Activated naive CD4-positive, alpha-beta T cell treated with anti-CD3 and anti-CD28 coated beads, Interleukin-2, amount 50 U/mL, for 24 hours (primary cell): ENCODE data around the gene ACSL6.
A peak's percentile ranks its signal among the peaks of the same experiment; 100 is the strongest.

Source experiments
- H3K27ac Mint-ChIP-seq: one replicate; pipeline ENCODE4 v1.8.0; 2021; ENCODE audit warnings: mild to moderate bottlenecking, mixed read lengths
- H3K27me3 Mint-ChIP-seq: one replicate; pipeline ENCODE4 v1.8.0; 2021; ENCODE audit warnings: mixed read lengths
- H3K36me3 Mint-ChIP-seq: one replicate; pipeline ENCODE4 v1.8.0; 2021; ENCODE audit warnings: mixed read lengths
- H3K4me1 Mint-ChIP-seq: one replicate; pipeline ENCODE4 v1.8.0; 2021; ENCODE audit warnings: mixed read lengths
- H3K4me3 Mint-ChIP-seq: one replicate; pipeline ENCODE4 v1.8.0; 2021; ENCODE audit warnings: mild to moderate bottlenecking, mixed read lengths
- H3K9me3 Mint-ChIP-seq: one replicate; pipeline ENCODE4 v1.8.0; 2021; ENCODE audit warnings: mixed read lengths

The ACSL6 gene

GRCh38 chr5:131986161-131986912 is 25.1 kb downstream of the ACSL6 start:
- H3K27ac Mint-ChIP-seq: no peak overlapping the region
- H3K9me3 Mint-ChIP-seq: no peaks in the 10 kb centered on the region
- H3K4me1 Mint-ChIP-seq: peaks cover 4% of the 10 kb centered on the region
- no peak overlapping the region for H3K4me3 Mint-ChIP-seq
- no peaks in the 10 kb centered on the region for H3K36me3 Mint-ChIP-seq
- no peaks in the 10 kb centered on the region for H3K27me3 Mint-ChIP-seq

- Mint-ChIP-seq H3K4me1 (peaks cover 4% of the 10 kb centered on the region), H3K27ac (no peak overlapping the region), H3K9me3 (no peaks in the 10 kb centered on the region), H3K4me3 (no peak overlapping the region), H3K36me3 (no peaks in the 10 kb centered on the region), H3K27me3 (no peaks in the 10 kb centered on the region)
Observed at GRCh38 chr5:131984956-131985665, 26.3 kb downstream of the ACSL6 start.

GRCh38 chr5:131983244-131983771 is 28.1 kb downstream of the ACSL6 start:
- Mint-ChIP-seq H3K36me3 (no peaks in the 10 kb centered on the region), H3K27ac (no peak overlapping the region), H3K4me3 (no peak overlapping the region), H3K9me3 (no peaks in the 10 kb centered on the region), H3K27me3 (no peaks in the 10 kb centered on the region), H3K4me1 (peaks cover 4% of the 10 kb centered on the region)

- peaks cover 21% of the 10 kb centered on the region for H3K4me1 Mint-ChIP-seq
- no peaks in the 10 kb centered on the region for H3K9me3 Mint-ChIP-seq
- H3K4me3 Mint-ChIP-seq: no peak overlapping the region
- H3K27ac Mint-ChIP-seq: no peak overlapping the region
- H3K27me3 Mint-ChIP-seq: no peaks in the 10 kb centered on the region
- H3K36me3 Mint-ChIP-seq: no peaks in the 10 kb centered on the region
Observed at GRCh38 chr5:131981516-131981915, 29.9 kb downstream of the ACSL6 start.

- Mint-ChIP-seq H3K9me3 (no peaks in the 10 kb centered on the region), H3K4me1 (peaks cover 29% of the 10 kb centered on the region), H3K4me3 (no peak overlapping the region), H3K27ac (peak overlapping the region; percentile 26), H3K36me3 (no peaks in the 10 kb centered on the region), H3K27me3 (no peaks in the 10 kb centered on the region)
Observed at GRCh38 chr5:131980696-131981095, 30.8 kb downstream of the ACSL6 start.

- H3K4me3 Mint-ChIP-seq: no peak overlapping the region
- no peaks in the 10 kb centered on the region for H3K27me3 Mint-ChIP-seq
- no peaks in the 10 kb centered on the region for H3K36me3 Mint-ChIP-seq
- H3K27ac Mint-ChIP-seq: no peak overlapping the region
- H3K4me1 Mint-ChIP-seq: peaks cover 38% of the 10 kb centered on the region
- no peaks in the 10 kb centered on the region for H3K9me3 Mint-ChIP-seq
Observed at GRCh38 chr5:131979816-131980215, 31.6 kb downstream of the ACSL6 start.

GRCh38 chr5:131977212-131977604 is 34.2 kb downstream of the ACSL6 start:
- H3K36me3 Mint-ChIP-seq: peaks cover 3% of the 10 kb centered on the region
- no peak overlapping the region for H3K4me3 Mint-ChIP-seq
- H3K9me3 Mint-ChIP-seq: no peaks in the 10 kb centered on the region
- peak overlapping the region; percentile 13 for H3K27ac Mint-ChIP-seq
- H3K27me3 Mint-ChIP-seq: no peaks in the 10 kb centered on the region
- H3K4me1 Mint-ChIP-seq: peaks cover 59% of the 10 kb centered on the region

- Mint-ChIP-seq H3K27ac (peak overlapping the region; percentile 14), H3K27me3 (no peaks in the 10 kb centered on the region), H3K9me3 (no peaks in the 10 kb centered on the region), H3K4me1 (peaks cover 65% of the 10 kb centered on the region), H3K36me3 (peaks cover 6% of the 10 kb centered on the region), H3K4me3 (no peak overlapping the region)
Observed at GRCh38 chr5:131976414-131977211, 34.8 kb downstream of the ACSL6 start.

- H3K27ac Mint-ChIP-seq: peak overlapping the region; percentile 83
Observed at GRCh38 chr5:131974956-131975726, 36.3 kb downstream of the ACSL6 start.

GRCh38 chr5:131974622-131974955 is 36.9 kb downstream of the ACSL6 start:
- peak overlapping the region; percentile 83 for H3K27ac Mint-ChIP-seq
- H3K9me3 Mint-ChIP-seq: no peaks in the 10 kb centered on the region
- no peaks in the 10 kb centered on the region for H3K27me3 Mint-ChIP-seq
- peaks cover 76% of the 10 kb centered on the region for H3K4me1 Mint-ChIP-seq
- H3K36me3 Mint-ChIP-seq: peaks cover 8% of the 10 kb centered on the region
- peak overlapping the region; percentile 77 for H3K4me3 Mint-ChIP-seq

More at GRCh38 chr5:131974956-131975726, 36.3 kb downstream of the ACSL6 start:
- no peaks in the 10 kb centered on the region for H3K27me3 Mint-ChIP-seq
- H3K4me3 Mint-ChIP-seq: peak overlapping the region; percentile 77
- H3K4me1 Mint-ChIP-seq: peaks cover 74% of the 10 kb centered on the region
- peaks cover 8% of the 10 kb centered on the region for H3K36me3 Mint-ChIP-seq
- no peaks in the 10 kb centered on the region for H3K9me3 Mint-ChIP-seq

- Mint-ChIP-seq H3K4me3 (peak overlapping the region; percentile 77), H3K4me1 (peaks cover 77% of the 10 kb centered on the region), H3K27me3 (no peaks in the 10 kb centered on the region), H3K27ac (peak overlapping the region; percentile 43), H3K9me3 (no peaks in the 10 kb centered on the region), H3K36me3 (peaks cover 8% of the 10 kb centered on the region)
Observed at GRCh38 chr5:131974016-131974415, 37.4 kb downstream of the ACSL6 start.

- Mint-ChIP-seq H3K9me3 (no peaks in the 10 kb centered on the region), H3K27me3 (no peaks in the 10 kb centered on the region), H3K36me3 (peaks cover 8% of the 10 kb centered on the region), H3K4me1 (peaks cover 76% of the 10 kb centered on the region), H3K27ac (peak overlapping the region; percentile 53), H3K4me3 (no peak overlapping the region)
Observed at GRCh38 chr5:131973089-131973712, 38.3 kb downstream of the ACSL6 start.

- Mint-ChIP-seq H3K4me3 (no peak overlapping the region), H3K9me3 (no peaks in the 10 kb centered on the region), H3K4me1 (peaks cover 29% of the 10 kb centered on the region), H3K27me3 (no peaks in the 10 kb centered on the region), H3K36me3 (peaks cover 26% of the 10 kb centered on the region), H3K27ac (no peak overlapping the region)
Observed at GRCh38 chr5:131968396-131968954, 43.0 kb downstream of the ACSL6 start.

- Mint-ChIP-seq H3K4me3 (no peak overlapping the region), H3K9me3 (no peaks in the 10 kb centered on the region), H3K36me3 (peaks cover 24% of the 10 kb centered on the region), H3K27me3 (no peaks in the 10 kb centered on the region), H3K27ac (no peak overlapping the region), H3K4me1 (peaks cover 11% of the 10 kb centered on the region)
Observed at GRCh38 chr5:131966551-131966950, 44.9 kb downstream of the ACSL6 start.
